ENCODE results near the gene FGF12.

FGF12 gene

GRCh38 chr3:192564611-192565010, 162.7 kb downstream of the FGF12 start:
- no peak overlapping the region for H3K4me3 ChIP-seq (replicated peaks; ENCODE audit: low read depth, low read length)
- no peak for DNase-seq (ENCODE audit: extremely low read depth, low read depth)
- TF ChIP-seq CTCF (IDR thresholded peaks at IDR 0.05; ENCODE audit: low read depth, low read length, missing control alignments) = no peak

DNA sequence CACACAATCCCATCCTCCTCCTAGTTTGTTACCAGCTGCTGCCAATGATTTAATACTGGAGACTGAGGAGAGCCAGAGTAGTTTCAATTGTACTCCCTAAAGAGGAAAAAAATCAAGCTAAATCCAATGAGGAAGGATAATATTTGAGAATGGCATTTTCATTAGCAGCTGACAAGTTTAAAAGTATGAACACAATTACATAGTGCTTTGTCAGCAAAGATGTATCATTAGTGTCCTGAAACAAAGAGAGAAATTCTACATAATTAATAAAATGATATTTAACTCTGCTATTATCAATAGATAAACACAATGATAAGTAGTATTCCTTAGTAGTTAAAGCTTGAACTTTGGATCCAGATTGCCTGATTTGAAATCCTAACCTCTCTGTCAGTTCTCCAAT, 163.9 kb downstream of the FGF12 start:
- no peak for DNase-seq (ENCODE audit: extremely low read depth, low read depth)
- no peak overlapping the region for H3K4me3 ChIP-seq (replicated peaks; ENCODE audit: low read depth, low read length)
- TF ChIP-seq CTCF (IDR thresholded peaks at IDR 0.05; ENCODE audit: low read depth, low read length, missing control alignments) = no peak

DNA sequence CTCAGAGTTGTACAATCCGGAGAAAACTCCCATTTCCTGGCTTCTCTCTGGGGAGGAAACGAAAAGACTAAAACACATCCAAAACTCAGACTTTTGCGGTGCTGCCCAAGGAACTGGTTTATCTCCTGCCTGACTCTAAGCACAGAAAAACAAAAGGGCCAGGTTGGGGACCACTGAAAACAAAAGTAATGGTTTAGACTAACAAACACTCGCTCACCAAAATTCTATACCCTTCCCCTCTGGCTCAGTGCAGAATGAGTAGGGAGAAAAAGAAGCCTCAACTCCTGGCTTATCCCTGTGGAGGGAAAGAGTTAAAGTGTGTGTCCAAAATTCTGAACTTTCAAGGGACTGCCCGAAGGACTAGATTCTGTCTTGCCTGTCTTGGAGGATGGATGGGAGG, 173.6 kb downstream of the FGF12 start:
- no peak for DNase-seq (ENCODE audit: extremely low read depth, low read depth)
- no peak for TF ChIP-seq CTCF (IDR thresholded peaks at IDR 0.05; ENCODE audit: low read depth, low read length, missing control alignments)
- no peak overlapping the region for H3K4me3 ChIP-seq (replicated peaks; ENCODE audit: low read depth, low read length)

- no peak for DNase-seq (ENCODE audit: extremely low read depth, low read depth)
- TF ChIP-seq CTCF (IDR thresholded peaks at IDR 0.05; ENCODE audit: low read depth, low read length, missing control alignments) = no peak
- H3K4me3 ChIP-seq (replicated peaks; ENCODE audit: low read depth, low read length) = no peak overlapping the region
These were observed 177.0 kb downstream of the FGF12 start for GRCh38 chr3:192550356-192550755.

DNA sequence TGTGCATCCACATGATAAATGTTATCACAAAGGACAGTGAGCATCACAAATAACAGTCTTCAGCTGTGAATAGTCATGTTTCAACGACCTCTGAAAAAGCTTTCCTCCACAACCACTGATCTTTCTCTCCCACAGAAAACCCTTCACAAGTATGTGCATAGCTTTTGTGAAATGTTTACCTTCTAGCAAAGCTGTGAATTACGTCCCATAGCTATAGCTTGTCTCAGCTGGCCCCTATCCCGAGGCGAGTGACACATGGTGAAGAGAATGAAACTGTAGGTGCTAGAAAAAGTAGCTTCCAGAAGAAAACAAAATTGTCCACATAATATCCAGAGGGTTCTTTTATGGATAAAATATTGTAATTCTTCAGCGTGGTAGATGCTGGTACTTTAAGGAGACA, 182.0 kb downstream of the FGF12 start:
- no peak for TF ChIP-seq CTCF (IDR thresholded peaks at IDR 0.05; ENCODE audit: low read depth, low read length, missing control alignments)
- no peak overlapping the region for H3K4me3 ChIP-seq (replicated peaks; ENCODE audit: low read depth, low read length)
- no peak for DNase-seq (ENCODE audit: extremely low read depth, low read depth)

DNA sequence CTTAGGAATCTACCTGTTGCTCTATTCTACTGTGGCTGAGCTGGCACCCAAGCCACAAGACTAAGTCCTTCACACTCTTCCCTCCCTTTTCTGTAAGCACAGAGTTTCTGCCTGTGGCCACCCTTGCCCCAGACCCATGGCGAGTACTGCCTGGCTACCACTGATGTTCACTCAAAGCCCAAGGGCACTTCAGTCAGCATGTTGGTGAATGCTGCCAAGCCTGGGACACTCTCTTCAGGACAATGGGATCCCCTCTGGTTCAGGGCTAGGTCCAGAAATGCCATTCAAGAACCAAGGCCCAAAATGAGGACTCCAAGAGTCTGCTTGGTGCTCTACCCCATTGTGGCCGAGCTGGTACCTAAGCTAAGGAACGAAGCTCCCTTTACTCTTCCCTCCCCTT, 184.2 kb downstream of the FGF12 start:
- no peak for DNase-seq (ENCODE audit: extremely low read depth, low read depth)
- no peak for TF ChIP-seq CTCF (IDR thresholded peaks at IDR 0.05; ENCODE audit: low read depth, low read length, missing control alignments)
- no peak overlapping the region for H3K4me3 ChIP-seq (replicated peaks; ENCODE audit: low read depth, low read length)

DNA sequence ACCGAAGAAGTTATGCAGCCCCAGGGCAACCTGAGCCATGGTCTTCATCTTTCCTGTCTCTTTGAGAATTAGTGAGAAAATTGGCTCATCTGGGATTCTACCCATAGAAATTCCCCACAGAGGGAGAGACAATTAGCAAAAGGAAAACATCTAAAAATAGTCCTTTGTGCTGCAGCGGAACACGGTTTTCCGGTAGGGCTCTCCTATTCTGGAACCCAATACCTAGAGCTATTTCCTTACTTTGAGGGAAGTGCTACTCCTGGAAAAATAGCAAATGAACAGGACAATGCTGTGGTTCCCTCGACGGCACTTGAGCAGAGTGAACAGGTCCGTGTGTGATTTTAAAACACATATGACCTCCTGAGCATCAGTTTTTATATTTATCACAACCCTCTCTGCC, 210.5 kb downstream of the FGF12 start:
- H3K4me3 ChIP-seq (replicated peaks; ENCODE audit: low read depth, low read length) = no peak overlapping the region
- DNase-seq (ENCODE audit: extremely low read depth, low read depth) = no peak
- TF ChIP-seq CTCF (IDR thresholded peaks at IDR 0.05; ENCODE audit: low read depth, low read length, missing control alignments) = no peak
